Cerebellar cortex (tissue), 1 donor: ENCODE data around the gene RIN3.

Source experiments
- DNase-seq: peaks from one replicate; pipeline ENCODE4 v3.0.0-alpha.2; 2015; ENCODE audit warnings: low spot score

The RIN3 gene

DNA sequence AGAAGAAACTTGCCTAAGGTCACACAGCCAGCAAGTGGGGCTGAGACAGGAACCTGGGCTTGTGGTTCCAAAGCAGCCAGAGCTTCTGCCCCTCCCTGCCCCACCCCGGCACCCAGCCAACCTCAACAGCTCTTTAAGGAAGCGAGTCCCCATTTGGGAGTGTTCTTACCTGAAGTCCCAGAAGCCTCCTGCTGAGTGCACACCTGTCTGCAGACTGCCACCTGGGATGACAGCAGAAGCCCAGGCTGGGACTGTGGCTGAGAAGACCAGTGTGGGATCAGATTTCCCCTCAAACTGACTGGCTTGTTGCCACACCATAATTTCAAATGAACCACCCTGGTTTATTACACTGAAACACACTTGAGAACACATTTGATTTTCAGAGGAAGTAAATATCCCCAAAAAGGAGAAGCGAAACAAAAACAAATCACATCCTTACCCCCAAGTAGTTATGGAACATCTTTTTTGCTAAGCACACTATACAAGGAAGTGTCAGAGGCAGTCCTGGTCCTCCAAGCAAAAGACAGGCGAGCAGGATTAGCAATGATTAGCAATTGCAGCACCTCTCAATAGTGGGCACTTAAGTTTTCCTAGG, 6.3 kb upstream of the RIN3 start:
- peak; percentile 62 for DNase-seq

DNA sequence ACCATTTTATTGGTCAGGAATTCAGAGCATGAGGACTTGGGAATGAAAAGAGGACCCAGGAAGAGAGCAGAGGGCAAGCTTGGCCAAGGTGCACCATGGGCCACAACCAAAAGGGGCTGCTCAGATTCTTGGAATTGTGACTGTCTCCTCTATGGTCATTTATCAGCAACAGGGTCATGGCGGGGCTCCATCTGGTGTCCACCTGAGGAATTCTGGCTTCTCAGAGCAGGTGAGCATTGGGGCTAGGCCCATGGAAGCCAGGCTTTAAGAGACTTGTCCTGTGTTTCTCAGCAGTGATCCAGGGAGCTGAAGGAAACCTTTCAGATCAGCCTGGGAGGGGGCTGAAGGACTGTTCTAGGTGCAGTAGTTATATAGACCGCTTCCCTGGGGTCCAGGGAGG, 2.6 kb upstream of the RIN3 start:
- DNase-seq = no peak

DNA sequence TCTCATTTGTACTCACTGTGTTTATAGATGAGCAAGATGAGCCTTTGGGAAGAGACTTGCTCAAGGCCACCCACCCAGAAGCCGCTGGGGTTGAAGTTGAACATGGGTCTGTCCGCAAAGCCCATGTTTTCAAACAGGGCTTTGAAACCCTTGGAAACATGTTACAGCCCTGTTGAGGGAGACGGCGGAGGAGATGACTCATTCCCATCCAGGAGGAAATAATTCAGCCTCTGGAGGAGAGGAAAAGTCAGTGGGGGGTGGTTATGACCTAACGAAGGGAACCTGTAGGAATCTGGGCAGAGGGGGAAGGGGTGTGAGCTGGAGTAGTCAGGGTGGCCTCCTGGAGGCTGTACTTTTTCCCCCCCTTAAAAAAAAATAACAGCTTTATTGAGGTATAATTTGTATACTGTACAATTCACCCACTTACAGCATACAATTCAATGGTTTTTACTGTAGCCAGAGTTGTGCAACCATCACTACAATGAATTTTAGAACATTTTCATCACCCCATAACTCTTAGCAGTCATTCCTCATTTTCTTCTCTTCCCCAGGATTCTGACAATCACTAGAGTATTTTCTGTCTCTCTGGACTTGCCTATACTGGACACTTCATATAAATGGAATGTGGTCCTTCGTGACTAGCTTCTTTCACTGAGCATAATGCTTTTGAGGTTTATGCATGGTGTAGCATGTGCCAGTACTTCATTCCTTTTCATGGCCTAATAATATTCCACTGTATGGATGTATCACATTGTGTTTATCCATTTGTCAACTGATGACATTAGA, 1.9 kb upstream of the RIN3 start:
- DNase-seq = no peak

GRCh38 chr14:92512807-92513203, 776 bp upstream of the RIN3 start:
- DNase-seq = no peak

- DNase-seq = no peak
These were observed 624 bp downstream of the RIN3 start for GRCh38 chr14:92513966-92514843.

DNA sequence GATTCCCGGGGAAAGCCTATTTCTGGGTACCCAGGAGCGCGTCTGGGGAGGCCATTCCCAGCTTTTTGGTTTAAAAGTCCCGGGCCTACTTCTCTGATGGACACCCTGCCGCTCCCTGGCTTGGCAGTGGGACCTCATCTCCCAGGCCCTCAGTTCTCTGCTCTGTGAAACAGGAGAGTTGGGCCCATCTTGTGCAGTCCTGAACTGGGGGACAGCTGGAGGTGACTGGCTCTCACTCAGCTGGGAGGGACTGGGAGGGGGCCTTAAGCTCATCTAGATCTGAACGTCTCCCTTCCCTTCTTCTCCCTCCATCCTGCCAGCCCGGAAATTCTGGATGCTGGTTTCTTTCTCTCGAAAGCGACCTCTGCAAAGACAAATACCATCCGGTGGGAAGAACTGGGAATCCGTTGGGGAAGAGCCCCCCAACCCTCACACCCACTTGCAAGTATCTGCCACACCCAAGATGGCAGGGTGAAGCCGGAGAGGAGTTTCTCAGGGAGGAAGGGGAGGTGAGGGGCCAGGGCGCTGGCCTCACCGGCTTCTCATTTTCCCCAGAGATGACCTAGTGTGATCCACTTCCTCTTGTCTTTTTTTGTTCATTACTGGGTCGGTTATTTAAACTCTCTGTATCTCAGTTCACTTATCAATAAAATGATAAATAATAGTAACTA, 1.4 kb downstream of the RIN3 start:
- no peak for DNase-seq

- no peak for DNase-seq
These were observed 2.2 kb downstream of the RIN3 start for GRCh38 chr14:92515546-92516343.

DNA sequence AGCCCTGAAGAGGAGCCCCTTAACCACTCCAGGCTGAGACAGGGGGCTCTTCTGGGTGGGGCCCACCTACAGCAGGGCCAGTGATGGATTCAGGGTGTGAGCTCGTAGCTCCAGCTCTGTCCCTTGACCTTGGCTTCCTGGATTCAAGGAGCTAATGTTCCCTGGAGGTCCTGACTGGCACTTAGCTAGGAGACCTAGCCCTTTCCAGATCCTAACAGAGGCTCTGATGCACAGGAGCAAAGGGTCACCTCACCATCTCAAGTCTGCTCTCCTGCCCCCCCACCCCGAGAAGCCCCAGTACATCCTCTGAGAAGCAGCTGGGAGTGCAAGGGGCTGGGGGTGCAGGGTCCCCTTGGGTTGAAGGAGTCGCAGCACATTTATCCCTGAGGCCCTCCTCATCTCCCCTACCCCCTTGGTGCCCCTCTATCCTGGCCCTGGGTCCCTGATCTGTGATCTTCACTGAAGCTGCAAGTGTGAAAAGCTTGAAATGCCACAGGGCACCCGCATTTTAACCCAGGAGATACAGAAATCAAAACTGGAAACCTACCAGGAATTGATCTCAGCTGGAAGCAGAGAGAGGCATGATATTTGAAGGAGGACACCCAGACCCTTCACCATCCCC, 2.9 kb downstream of the RIN3 start:
- no peak for DNase-seq

DNA sequence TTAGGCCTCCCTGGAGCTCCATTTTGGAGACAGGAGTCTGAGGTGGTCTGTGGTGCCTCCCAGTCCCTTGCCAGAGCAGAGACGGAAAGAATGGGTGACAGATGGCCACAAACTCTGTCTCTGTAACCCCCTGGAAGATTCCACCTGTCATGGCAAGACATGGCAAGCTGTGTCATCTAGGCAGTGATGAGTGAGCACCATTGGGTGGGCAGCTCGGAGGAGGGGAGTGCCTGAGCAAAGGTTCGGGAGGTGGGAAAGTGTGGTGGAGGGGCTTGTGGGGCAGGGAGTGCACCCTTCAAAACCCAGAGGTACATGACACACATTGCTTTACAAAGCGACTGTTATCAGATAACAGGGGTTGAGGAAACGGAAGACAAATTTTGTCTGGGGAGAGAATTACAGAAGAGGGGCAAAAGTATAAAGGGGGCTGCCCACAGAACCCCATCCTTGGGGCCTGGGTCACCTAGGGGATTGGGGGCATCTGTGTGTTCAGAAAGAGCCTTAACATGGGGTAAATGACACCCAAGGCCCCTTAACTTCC, 3.5 kb downstream of the RIN3 start:
- DNase-seq = peak; percentile 57

DNA sequence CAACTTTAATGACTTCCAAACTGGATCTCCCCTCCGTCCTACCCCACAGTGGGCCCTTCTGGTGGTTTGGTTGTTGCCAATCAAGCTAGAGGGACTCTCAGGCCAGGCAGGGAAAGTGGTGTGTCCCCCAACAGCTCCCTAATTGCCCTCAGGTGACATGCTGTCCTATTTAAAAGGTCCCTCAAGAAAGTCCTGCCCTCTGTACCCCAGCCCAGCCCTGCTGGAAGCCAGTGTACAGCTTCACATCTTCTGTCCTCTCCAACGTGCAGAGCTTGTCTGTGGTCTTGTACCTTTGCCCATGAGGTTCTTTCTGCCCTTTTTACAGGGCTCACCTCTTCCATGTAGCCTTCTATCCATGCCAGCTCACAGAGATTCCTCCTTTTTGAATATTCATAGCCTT, 4.2 kb downstream of the RIN3 start:
- no peak for DNase-seq

DNA sequence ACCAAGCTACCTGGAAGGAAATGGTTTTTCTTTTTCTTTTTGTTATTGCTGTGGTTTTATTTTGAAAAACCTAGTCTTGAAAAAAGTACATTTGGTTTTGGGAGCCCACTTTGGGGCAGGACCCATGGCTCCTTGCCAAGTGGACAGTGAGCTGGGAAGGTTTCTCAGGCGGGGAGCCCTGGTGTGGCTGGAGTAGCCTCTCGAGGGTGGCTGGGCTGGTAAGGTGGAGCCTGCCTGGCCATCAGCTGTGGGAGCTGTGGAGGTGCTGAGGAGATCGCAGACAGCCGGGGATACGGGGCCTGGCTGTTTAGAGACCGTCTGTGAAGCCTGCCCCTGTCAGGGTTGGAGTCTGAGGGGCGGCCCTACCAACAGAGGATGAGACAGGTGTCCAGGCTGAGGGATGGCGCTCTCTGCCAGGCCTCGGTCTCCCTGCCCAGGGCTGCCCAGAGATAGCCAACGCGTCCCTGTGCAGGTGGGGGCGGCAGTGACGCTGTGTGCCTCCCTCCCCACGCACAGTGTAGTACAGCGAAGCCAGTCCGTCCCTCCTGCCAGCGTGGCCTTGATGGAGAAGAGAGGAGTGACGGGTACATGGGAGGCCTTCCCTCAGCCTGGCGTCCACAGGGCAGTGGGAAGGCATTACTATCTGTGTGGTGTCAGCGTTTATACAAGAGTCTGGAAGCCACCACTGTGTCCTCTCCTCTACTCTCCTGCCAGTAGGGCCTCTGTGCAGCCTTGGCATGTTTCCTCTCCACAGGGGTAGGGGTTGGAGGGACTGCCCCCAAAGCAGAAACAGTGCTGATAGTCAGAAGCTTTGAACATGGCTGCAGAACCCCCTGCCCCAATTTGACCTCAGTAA, 5.9 kb downstream of the RIN3 start:
- no peak for DNase-seq

GRCh38 chr14:92520102-92521057, 6.8 kb downstream of the RIN3 start:
- no peak for DNase-seq

- no peak for DNase-seq
These were observed 7.5 kb downstream of the RIN3 start for GRCh38 chr14:92521058-92521415.

- no peak for DNase-seq
These were observed 10.2 kb downstream of the RIN3 start for GRCh38 chr14:92523752-92524151.

GRCh38 chr14:92524602-92525185, 11.1 kb downstream of the RIN3 start:
- no peak for DNase-seq

- DNase-seq = no peak
These were observed 11.9 kb downstream of the RIN3 start for GRCh38 chr14:92525322-92526095.

DNA sequence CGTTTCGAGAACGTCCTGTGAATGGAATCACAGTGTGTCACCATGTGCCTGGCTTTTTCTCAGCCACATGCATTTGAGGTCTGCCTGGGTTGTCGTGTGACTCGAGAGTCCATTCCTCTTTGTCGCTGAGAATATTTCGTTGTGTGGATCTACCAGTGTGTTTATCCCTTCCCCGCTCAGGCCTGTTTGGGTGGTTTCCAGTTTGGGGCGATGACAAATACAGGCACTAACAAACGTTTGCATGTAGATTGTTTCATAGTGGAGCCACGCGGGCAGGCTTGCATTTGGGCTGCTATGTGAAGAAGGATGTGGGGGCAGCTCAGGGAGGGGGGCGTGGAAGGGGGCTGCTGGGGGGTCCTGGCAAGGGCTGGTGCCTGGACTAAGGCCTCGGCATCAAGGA, 14.1 kb downstream of the RIN3 start:
- DNase-seq = no peak
